K562 (cell line): ENCODE data around the gene PRICKLE3. TPM values are rescaled to one million over a fixed set of nuclear protein-coding genes. Genes with fewer than 3 reads are reported as not detected.

Experiments used
- AFF1 ChIP-seq, 2 experiments: fragments of 450-650 bp; IDR thresholded peaks; 2 replicates each; pipeline ENCODE4 v1.6.1; 2018; ENCODE audit warnings: mild to moderate bottlenecking in 2 of 2, low read depth in 1 of 2; ENCODE audit not compliant: partially characterized antibody in 2 of 2
- BRF1 ChIP-seq: IDR thresholded peaks from 3 replicates; pipeline ENCODE4 v1.6.1; 2011; ENCODE audit warnings: borderline replicate concordance, mild to moderate bottlenecking; ENCODE audit not compliant: insufficient read length; ENCODE audit errors: extremely low read depth
- CC2D1A ChIP-seq: fragments of 450-650 bp; IDR thresholded peaks from 2 replicates; pipeline ENCODE4 v1.6.1; 2017; ENCODE audit warnings: mild to moderate bottlenecking
- CCNT2 ChIP-seq: IDR thresholded peaks from 2 replicates; pipeline ENCODE4 v1.6.1; 2011; ENCODE audit warnings: borderline replicate concordance, low read depth, mild to moderate bottlenecking, moderate library complexity, mixed read lengths, low read length; ENCODE audit not compliant: insufficient read length; ENCODE audit errors: extremely low read depth
- ETS2 ChIP-seq: IDR thresholded peaks from 2 replicates; pipeline ENCODE4 v1.6.1; 2016; ENCODE audit warnings: borderline replicate concordance, missing genetic modification characterization, mild to moderate bottlenecking, moderate library complexity, missing compliant biosample characterization; ENCODE audit not compliant: poor library complexity, severe bottlenecking
- KAT7 ChIP-seq: sonication (generic); formaldehyde crosslinking; IDR thresholded peaks from 2 replicates; pipeline ENCODE4 v1.8.0; 2022; ENCODE audit warnings: missing genetic modification reagents, mild to moderate bottlenecking, borderline replicate concordance
- KLF10 ChIP-seq: fragments of 250-450 bp; sonication (Bioruptor Pico); IDR thresholded peaks from 2 replicates; pipeline ENCODE4 v1.6.1; 2021; ENCODE audit warnings: matching md5 sums
- POLR2H ChIP-seq: IDR thresholded peaks from 2 replicates; pipeline ENCODE4 v1.6.1; 2016; ENCODE audit warnings: missing genetic modification characterization, low read depth, mild to moderate bottlenecking, control low read depth, missing compliant biosample characterization, moderate library complexity
- PTTG1 ChIP-seq: fragments of 450-650 bp; IDR thresholded peaks from 2 replicates; pipeline ENCODE4 v1.6.1; 2016; ENCODE audit warnings: low read depth, mild to moderate bottlenecking, missing genetic modification characterization, missing compliant biosample characterization
- TEAD2 ChIP-seq: fragments of 450-650 bp; IDR thresholded peaks from 2 replicates; pipeline ENCODE4 v1.6.1; 2016; ENCODE audit warnings: missing genetic modification characterization, control low read depth, missing compliant biosample characterization
- XRCC4 ChIP-seq: IDR thresholded peaks from one replicate; pipeline ENCODE4 v1.6.1; 2011; ENCODE audit not compliant: insufficient read depth, insufficient read length; ENCODE audit errors: extremely low read depth
- ZNF124 ChIP-seq: sonication (generic); formaldehyde crosslinking; IDR thresholded peaks from 2 replicates; pipeline ENCODE4 v1.8.1; 2022; ENCODE audit warnings: missing genetic modification reagents
- ZNF778 ChIP-seq: fragments of 450-650 bp; formaldehyde crosslinking; IDR thresholded peaks from 2 replicates; pipeline ENCODE4 v1.4.0; 2020; ENCODE audit warnings: mild to moderate bottlenecking, moderate library complexity
- polyA plus RNA-seq, 8 experiments: library from polyadenylated mRNA; depleted of rRNA in 4 of 8; stranded (reverse) in 5 of 8; unstranded in 3 of 8; fragments of >200 nt; fragmentation: Nextera tagmentation in 2 of 8; fragmentation: Illumina TruSeq in 1 of 8; extraction: Ambion mirVana in 2 of 8; extraction: Trizol in 1 of 8; gene quantifications; 2 replicates each; pipeline versions ENCODE4 v1.2.1 to v1.2.3, GENCODE V29; 2011 to 2014; ENCODE audit warnings: inconsistent platforms in 1 of 8, missing spikeins in 1 of 8
- total RNA-seq, 7 experiments: library from RNA; depleted of rRNA in 6 of 7; stranded (reverse); fragments of >200 nt in 6 of 7; fragmentation: Illumina TruSeq in 2 of 7; extraction: Trizol in 2 of 7; gene quantifications; 2 replicates each; pipeline versions ENCODE4 v1.2.1 to v1.2.3, GENCODE V29; 2011 to 2021; ENCODE audit warnings: low replicate concordance in 1 of 7

The PRICKLE3 gene
- total and polyA plus RNA-seq, 9 of the 15 experiments (the other 6 are each of a cell fraction or from before 2014, with no cell fraction given), result 1.1 to 44.3 (median 14.0) TPM

DNA sequence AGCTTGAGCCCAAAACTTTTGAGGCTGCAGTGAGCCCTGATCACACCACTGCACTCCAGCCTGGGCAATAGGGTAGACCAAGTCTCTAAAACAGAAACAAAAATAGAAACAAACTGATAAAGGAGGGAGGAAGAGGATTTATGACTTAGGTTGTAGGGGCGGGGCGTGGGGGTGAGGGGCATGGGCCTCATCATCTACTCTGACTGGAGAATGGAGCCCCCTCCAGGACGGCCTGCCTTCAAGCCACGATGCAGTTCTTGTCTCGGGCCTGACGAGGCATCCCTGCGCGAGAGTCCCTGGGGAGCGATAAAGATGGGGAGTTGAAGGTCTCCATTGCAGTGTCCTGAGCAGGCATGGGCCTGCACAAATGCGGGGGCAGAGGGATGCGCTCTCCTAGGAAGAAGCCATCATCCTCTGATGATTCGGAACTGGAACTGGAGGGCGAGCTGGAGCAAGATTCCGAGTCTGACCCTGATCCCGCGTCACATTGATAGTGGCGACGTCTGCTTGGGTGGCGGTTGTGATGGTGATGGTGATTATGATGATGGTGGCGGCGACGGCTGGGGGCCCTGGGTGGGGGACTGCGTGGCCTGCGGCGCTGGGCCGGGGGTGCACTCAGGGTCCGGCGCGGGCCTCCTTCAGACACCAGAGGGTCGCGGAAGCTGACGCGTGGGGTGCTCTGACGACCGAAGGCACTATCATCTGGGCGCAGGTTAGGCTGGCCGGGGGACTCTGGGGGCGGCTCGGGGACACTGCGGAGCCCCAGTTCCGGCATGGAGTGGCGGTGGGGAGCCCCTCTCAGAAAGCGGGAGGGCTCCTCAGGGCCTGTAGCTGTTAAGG lies 10.5 kb downstream of the PRICKLE3 start (continued):
- TF ChIP-seq ZNF124 (no peak), AFF1 (IDR thresholded peaks at IDR 0.05; ENCODE audit: low read depth in 1 of 2, partially characterized antibody in 2 of 2) (no peak), POLR2H (tag) (no peak), ETS2 (tag) (no peak), XRCC4 (no peak), TEAD2 (tag) (no peak), CCNT2 (no peak), BRF1 (no peak), CC2D1A (no peak), PTTG1 (tag) (no peak), ZNF778 (CRISPR knock-in tag) (no peak), KAT7 (CRISPR knock-in tag) (no peak), KLF10 (CRISPR knock-in tag) (no peak)
